ENCODE data around the gene ANKRD55.

DNA sequence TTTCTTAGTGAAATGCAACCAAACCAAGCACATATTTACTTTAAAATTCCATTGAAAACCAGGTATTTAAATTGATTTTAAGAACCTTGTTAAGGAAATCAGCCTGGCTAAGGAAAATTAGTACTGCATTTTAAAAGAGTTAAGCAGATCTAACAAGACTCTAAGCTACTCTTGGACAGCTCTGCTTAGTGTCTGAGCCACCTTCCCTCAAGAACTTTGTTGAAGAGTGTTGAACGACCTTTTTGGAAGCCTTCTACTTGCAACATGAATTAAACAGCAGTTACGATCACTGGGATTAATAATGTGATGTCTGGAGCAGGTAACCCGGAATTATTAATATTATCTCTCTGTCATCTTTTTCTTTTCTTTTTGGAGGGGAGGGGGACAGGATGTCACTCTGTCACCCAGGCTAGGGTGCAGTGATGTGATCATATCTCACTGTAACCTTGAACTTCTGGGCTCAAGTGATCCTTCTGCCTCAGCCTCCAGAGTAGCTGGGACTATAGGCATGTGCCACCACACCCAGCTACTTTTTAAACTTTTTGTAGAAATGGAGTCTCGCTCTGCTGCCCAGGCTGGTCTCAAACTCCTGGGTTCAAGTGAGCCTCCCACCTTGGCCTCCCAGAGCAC lies 74.7 kb downstream of the ANKRD55 start:
- TF ChIP-seq CTCF (IDR thresholded peaks at IDR 0.05; ENCODE audit: low read length) (no peak), EZH2 (optimal IDR thresholded peaks at IDR 0.05; ENCODE audit: low read depth, low read length) (no peak), EZH2phosphoT487 (IDR thresholded peaks at IDR 0.05; ENCODE audit: low read length) (no peak)
